ENCODE results near the gene TCFL5. TPM values are rescaled to one million over a fixed set of nuclear protein-coding genes. Genes with fewer than 3 reads are reported as not detected.
A peak's percentile ranks its signal among the peaks of the same experiment; 100 is the strongest.

The TCFL5 gene
- total and polyA plus RNA-seq, 2 donors from 2014 or later = 6.1 to 11.5 TPM

DNA sequence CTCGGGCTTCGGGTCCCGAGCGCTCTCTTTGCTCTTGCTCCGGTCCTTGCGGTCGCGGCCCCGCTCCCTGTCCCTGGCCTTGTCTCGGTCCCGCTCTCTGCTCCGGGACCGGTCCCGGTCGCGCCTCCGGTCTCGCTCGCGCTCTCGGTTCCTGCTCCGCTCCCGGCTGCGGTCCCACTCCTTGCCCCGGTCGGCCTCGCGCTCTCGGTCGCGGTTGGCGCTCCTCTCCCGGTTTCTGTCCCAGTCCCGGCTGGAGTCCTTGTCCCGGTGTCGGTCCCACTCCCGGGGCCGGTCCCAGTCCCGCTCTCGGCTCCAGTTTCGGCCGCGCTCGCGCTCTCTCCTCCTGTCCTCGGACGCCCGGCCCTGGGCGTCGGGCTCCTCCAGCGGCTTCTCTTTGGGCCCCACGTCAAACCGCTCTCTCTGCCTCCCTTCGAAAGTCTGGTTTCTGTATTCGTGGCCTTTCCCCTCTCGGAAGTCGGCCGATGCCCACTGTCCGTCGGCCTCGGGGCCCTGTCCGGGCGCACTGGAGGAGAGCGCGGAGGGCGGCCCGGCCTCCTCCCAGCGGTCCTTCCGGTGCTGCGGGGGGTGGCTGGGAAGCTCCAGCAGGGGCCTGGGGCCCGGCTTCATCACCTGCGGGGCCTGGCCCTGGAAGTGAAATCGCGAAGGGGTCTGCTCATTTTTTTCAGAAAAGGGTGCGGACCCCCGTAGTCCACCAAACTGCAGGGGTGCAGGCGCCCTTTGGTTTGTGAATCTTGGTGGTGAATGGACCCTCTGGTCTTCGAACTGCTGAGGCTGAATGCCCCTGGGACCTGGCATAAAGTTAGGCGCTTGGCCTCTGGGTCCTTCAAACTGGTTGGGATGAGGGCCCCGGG lies 17.9 kb upstream of the TCFL5 start:
- H3K4me3 ChIP-seq (ENCODE audit: low read length in 3 of 3) = no peak overlapping the region
- H3K4me1 ChIP-seq (ENCODE audit: control insufficient read depth in 2 of 3, insufficient read depth in 2 of 3, low read depth in 1 of 3, low read length in 3 of 3) = peaks cover 0 to 13% (median 3%) of the 10 kb centered on the region in 3 donors
- no peak overlapping the region for H3K27ac ChIP-seq (ENCODE audit: low read depth in 2 of 2, low read length in 2 of 2)
- TF ChIP-seq CTCF (IDR thresholded peaks at IDR 0.05; ENCODE audit: borderline replicate concordance, extremely low read depth, insufficient read depth) = no peak
- intact Hi-C loops (cut with DNase I) = no loop called here
- H3K27me3 ChIP-seq (ENCODE audit: control insufficient read depth, insufficient read depth, low read length) = no peaks in the 10 kb centered on the region
- DNase-seq = no peak
- no peak for FAIRE-seq
- H3K36me3 ChIP-seq (ENCODE audit: control insufficient read depth in 2 of 3, insufficient read depth in 3 of 3, low read length in 3 of 3) = no peaks in the 10 kb centered on the region
- H3K9ac ChIP-seq (ENCODE audit: low read length in 3 of 3) = no peak overlapping the region
- no peaks in the 10 kb centered on the region for H3K9me3 ChIP-seq (ENCODE audit: control insufficient read depth in 2 of 3, insufficient read depth in 1 of 3, low read length in 3 of 3)

- Histone ChIP-seq H3K9me3 (ENCODE audit: control insufficient read depth in 2 of 3, insufficient read depth in 1 of 3, low read length in 3 of 3) (no peaks in the 10 kb centered on the region), H3K9ac (ENCODE audit: low read length in 3 of 3) (no peak overlapping the region), H3K36me3 (ENCODE audit: control insufficient read depth in 2 of 3, insufficient read depth in 3 of 3, low read length in 3 of 3) (no peaks in the 10 kb centered on the region), H3K4me3 (ENCODE audit: low read length in 3 of 3) (no peak overlapping the region), H3K4me1 (ENCODE audit: control insufficient read depth in 2 of 3, insufficient read depth in 2 of 3, low read depth in 1 of 3, low read length in 3 of 3) (peaks cover 0 to 13% (median 3%) of the 10 kb centered on the region in 3 donors), H3K27me3 (ENCODE audit: control insufficient read depth, insufficient read depth, low read length) (no peaks in the 10 kb centered on the region), H3K27ac (ENCODE audit: low read depth in 2 of 2, low read length in 2 of 2) (no peak overlapping the region)
- DNase-seq (no peak), FAIRE-seq (no peak)
- intact Hi-C loops (cut with DNase I) = no loop called here
- TF ChIP-seq CTCF (IDR thresholded peaks at IDR 0.05; ENCODE audit: borderline replicate concordance, extremely low read depth, insufficient read depth) = no peak
Observed at GRCh38 chr20:62878244-62879038, 16.8 kb upstream of the TCFL5 start.

GRCh38 chr20:62876902-62877816 lies 15.5 kb upstream of the TCFL5 start:
- intact Hi-C loops (cut with DNase I) = no loop called here
- peaks cover 0 to 13% (median 3%) of the 10 kb centered on the region in 3 donors for H3K4me1 ChIP-seq (ENCODE audit: control insufficient read depth in 2 of 3, insufficient read depth in 2 of 3, low read depth in 1 of 3, low read length in 3 of 3)
- H3K27me3 ChIP-seq (ENCODE audit: control insufficient read depth, insufficient read depth, low read length) = no peaks in the 10 kb centered on the region
- TF ChIP-seq CTCF (IDR thresholded peaks at IDR 0.05; ENCODE audit: borderline replicate concordance, extremely low read depth, insufficient read depth) = no peak
- DNase-seq (peak; percentile 64 to 94 (median 73)), FAIRE-seq (no peak)
- no peaks in the 10 kb centered on the region for H3K36me3 ChIP-seq (ENCODE audit: control insufficient read depth in 2 of 3, insufficient read depth in 3 of 3, low read length in 3 of 3)
- H3K27ac ChIP-seq (ENCODE audit: low read depth in 2 of 2, low read length in 2 of 2) = no peak overlapping the region
- no peak overlapping the region for H3K4me3 ChIP-seq (ENCODE audit: low read length in 3 of 3)
- no peaks in the 10 kb centered on the region for H3K9me3 ChIP-seq (ENCODE audit: control insufficient read depth in 2 of 3, insufficient read depth in 1 of 3, low read length in 3 of 3)
- H3K9ac ChIP-seq (ENCODE audit: low read length in 3 of 3) = no peak overlapping the region
